Body of pancreas (tissue), 4 donors: ENCODE results near the gene ZDHHC16. TPM values are rescaled to one million over a fixed set of nuclear protein-coding genes. Genes with fewer than 3 reads are reported as not detected.
"Not testable (repeated sequence)": the region's sequence is repeated elsewhere in the genome, so short reads cannot be mapped to it uniquely, and the experiment has no call there.

Experiments used
- ATAC-seq: fragments of 150-250 bp; one replicate; pipeline ENCODE4 v1.9.1; 2016
- DNase-seq, 4 donors: peaks; one replicate each; pipeline ENCODE4 v3.0.0-alpha.2; 2019
- H3K27ac ChIP-seq, 4 donors: fragments of 200-600 bp; sonication (generic); 1 replicate in 3 of 4; 2 replicates in 1 of 4; pipeline versions ENCODE4 v1.5.1 to v1.6.1; 2016 to 2019; ENCODE audit warnings: mild to moderate bottlenecking in 1 of 4, mixed read lengths in 1 of 4, moderate library complexity in 1 of 4
- H3K27me3 ChIP-seq, 2 donors: fragments of 200-600 bp; sonication (generic); one replicate each; pipeline ENCODE4 v1.6.0; 2016; ENCODE audit warnings: mild to moderate bottlenecking in 1 of 2
- H3K36me3 ChIP-seq, 2 donors: fragments of 200-600 bp; sonication (generic); replicated peaks in 1 of 2; 2 replicates each; pipeline ENCODE4 v1.5.1; 2016; ENCODE audit warnings: low read depth in 2 of 2; ENCODE audit not compliant: insufficient read depth in 1 of 2
- H3K4me1 ChIP-seq: fragments of 200-600 bp; sonication (generic); one replicate; pipeline ENCODE4 v1.6.0; 2016
- H3K4me3 ChIP-seq, 2 donors: fragments of 200-600 bp; sonication (generic); 1 replicate in 1 of 2; 2 replicates in 1 of 2; pipeline ENCODE4 v1.5.1; 2016 to 2019
- H3K9me3 ChIP-seq, 3 donors: fragments of 200-600 bp; sonication (generic); 1 replicate in 2 of 3; 2 replicates in 1 of 3; pipeline ENCODE4 v1.5.1; 2016
- POLR2A ChIP-seq, 3 donors: fragments of 450-650 bp; IDR thresholded peaks; one replicate each; pipeline ENCODE4 v1.6.1; 2016; ENCODE audit warnings: antibody characterized with exemption in 3 of 3, mild to moderate bottlenecking in 2 of 3
- WGBS, 2 donors: methylation state at CpG; one replicate each; pipeline ENCODE4 v1.1.5; 2017; 5-methylcytosine and 5-hydroxymethylcytosine counted together
- intact Hi-C: fragments of 100-400 bp; cut with DNase I; formaldehyde crosslinking; loops from one replicate; pipeline ENCODE4 v1.15.1; 2023
- total RNA-seq, 2 donors: library from RNA; depleted of rRNA; stranded (reverse); fragments of >200 nt; gene quantifications; one replicate each; pipeline ENCODE4 v1.1.0, GENCODE V29; 2016
- TF ChIP-seq, protein P1 (sequence below), 7 experiments: fragments of 450-650 bp in 4 of 7; fragments of 200-600 bp in 3 of 7; sonication (generic) in 3 of 7; IDR thresholded peaks; one replicate each; pipeline ENCODE4 v1.5.1; 2016 to 2019; ENCODE audit warnings: antibody characterized with exemption in 7 of 7

Gene ZDHHC16
- total RNA-seq, 2 donors from 2014 or later = 17.5 to 18.2 TPM

DNA sequence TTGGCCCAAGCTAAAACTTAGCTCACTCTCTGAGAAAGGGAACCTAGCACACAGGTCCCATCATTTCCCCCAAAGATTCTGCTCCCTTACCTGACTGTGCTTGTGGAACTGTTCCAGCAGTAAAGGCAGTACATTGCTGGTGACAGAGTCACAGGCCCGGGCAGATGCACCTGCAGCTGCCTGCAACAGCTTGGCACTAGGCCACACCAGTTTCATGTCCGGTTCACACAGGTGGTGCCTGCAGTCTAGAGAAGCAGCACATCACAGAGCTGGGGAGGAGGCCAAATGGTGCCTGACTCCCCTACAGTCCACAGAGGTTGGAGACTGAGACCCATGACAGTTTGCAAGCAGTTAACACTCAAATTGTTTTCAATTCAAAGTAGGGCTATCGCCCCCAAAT lies 22.2 kb downstream of the ZDHHC16 start:
- intact Hi-C loops = loop anchor here (5.0 kb wide), 1 partner anchor 84 kb away; no protein-coding TSS in a partner anchor
- Histone ChIP-seq H3K4me1 (peaks cover 8% of the 10 kb centered on the region), H3K9me3 (no peaks in the 10 kb centered on the region), H3K4me3 (no peak overlapping the region), H3K36me3 (peaks cover 8 to 37% of the 10 kb centered on the region in 2 donors), H3K27me3 (no peaks in the 10 kb centered on the region), H3K27ac (no peak overlapping the region)
- TF ChIP-seq, protein P1, sequence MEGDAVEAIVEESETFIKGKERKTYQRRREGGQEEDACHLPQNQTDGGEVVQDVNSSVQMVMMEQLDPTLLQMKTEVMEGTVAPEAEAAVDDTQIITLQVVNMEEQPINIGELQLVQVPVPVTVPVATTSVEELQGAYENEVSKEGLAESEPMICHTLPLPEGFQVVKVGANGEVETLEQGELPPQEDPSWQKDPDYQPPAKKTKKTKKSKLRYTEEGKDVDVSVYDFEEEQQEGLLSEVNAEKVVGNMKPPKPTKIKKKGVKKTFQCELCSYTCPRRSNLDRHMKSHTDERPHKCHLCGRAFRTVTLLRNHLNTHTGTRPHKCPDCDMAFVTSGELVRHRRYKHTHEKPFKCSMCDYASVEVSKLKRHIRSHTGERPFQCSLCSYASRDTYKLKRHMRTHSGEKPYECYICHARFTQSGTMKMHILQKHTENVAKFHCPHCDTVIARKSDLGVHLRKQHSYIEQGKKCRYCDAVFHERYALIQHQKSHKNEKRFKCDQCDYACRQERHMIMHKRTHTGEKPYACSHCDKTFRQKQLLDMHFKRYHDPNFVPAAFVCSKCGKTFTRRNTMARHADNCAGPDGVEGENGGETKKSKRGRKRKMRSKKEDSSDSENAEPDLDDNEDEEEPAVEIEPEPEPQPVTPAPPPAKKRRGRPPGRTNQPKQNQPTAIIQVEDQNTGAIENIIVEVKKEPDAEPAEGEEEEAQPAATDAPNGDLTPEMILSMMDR (IDR thresholded peaks at IDR 0.05) = no peak
- TF ChIP-seq POLR2A (IDR thresholded peaks at IDR 0.05) = no peak
- ATAC-seq = no peak
- no peak for DNase-seq
- WGBS, 2 donors = 81 to 100% methylated on average over 1 to 3 of the region's 3 CpGs

GRCh38 chr10:97468781-97469180 lies 22.8 kb downstream of the ZDHHC16 start:
- H3K36me3 ChIP-seq = peaks cover 14 to 38% of the 10 kb centered on the region in 2 donors
- not testable (repeated sequence) for H3K27ac ChIP-seq, H3K4me1 ChIP-seq, DNase-seq, H3K9me3 ChIP-seq, H3K4me3 ChIP-seq, H3K27me3 ChIP-seq, ATAC-seq
- WGBS, 2 donors = 95 to 100% methylated on average over 3 to 12 of the region's 12 CpGs
- intact Hi-C loops = loop anchor here (5.0 kb wide), 1 partner anchor 84 kb away; no protein-coding TSS in a partner anchor

- intact Hi-C loops = no loop called here
- no peaks in the 10 kb centered on the region for H3K4me1 ChIP-seq
- H3K27me3 ChIP-seq = no peaks in the 10 kb centered on the region
- no peak for TF ChIP-seq POLR2A (IDR thresholded peaks at IDR 0.05)
- TF ChIP-seq, protein P1 (IDR thresholded peaks at IDR 0.05) = no peak
- peaks cover 7 to 22% of the 10 kb centered on the region in 2 donors for H3K36me3 ChIP-seq
- 92 to 97% methylated on average over 4 of the region's 4 CpGs for WGBS, 2 donors
- DNase-seq (no peak), ATAC-seq (no peak)
- no peaks in the 10 kb centered on the region for H3K9me3 ChIP-seq
- H3K27ac ChIP-seq = no peak overlapping the region
- no peak overlapping the region for H3K4me3 ChIP-seq
These were observed 28.9 kb downstream of the ZDHHC16 start for GRCh38 chr10:97474918-97475317.

DNA sequence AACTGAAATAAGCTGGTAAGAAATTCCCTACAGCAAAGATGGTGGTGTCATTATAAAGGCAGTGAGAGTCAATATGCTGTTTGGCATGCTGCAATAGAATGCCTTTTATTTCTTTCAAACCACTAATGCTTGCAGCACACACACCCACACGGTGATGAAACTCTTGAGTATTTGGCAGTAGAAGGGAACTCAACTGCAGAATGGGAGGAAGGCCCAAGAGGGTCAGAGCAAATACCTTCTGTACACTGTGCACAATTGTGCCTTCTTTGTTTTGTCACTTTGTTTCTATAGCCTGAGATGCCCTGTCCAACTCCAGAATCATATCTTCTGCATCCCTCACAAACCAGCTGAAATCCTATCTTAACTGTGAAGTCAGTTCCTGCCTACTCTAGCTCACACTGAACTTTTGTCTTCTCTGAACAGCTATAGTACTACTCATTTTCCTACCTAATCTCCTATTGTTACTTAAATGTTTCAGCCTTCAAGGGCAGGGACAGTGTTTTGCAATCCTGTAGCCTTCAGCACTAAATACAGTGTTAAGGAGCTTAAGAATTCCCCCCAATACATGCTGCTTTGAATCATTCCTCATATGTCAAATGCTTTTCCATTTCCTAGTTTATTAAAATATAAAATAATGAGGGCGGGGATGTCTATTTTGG lies 30.1 kb downstream of the ZDHHC16 start:
- DNase-seq (no peak), ATAC-seq (no peak)
- TF ChIP-seq, protein P1 (IDR thresholded peaks at IDR 0.05) = no peak
- no peak for TF ChIP-seq POLR2A (IDR thresholded peaks at IDR 0.05)
- WGBS, 2 donors = 76 to 86% methylated on average over 2 of the region's 2 CpGs
- Histone ChIP-seq H3K36me3 (peaks cover 7 to 19% of the 10 kb centered on the region in 2 donors), H3K9me3 (no peaks in the 10 kb centered on the region), H3K4me1 (no peaks in the 10 kb centered on the region), H3K27me3 (no peaks in the 10 kb centered on the region), H3K27ac (no peak overlapping the region), H3K4me3 (no peak overlapping the region)
- intact Hi-C loops = no loop called here

GRCh38 chr10:97479410-97479809 lies 33.4 kb downstream of the ZDHHC16 start:
- H3K9me3 ChIP-seq, H3K27me3 ChIP-seq, intact Hi-C loops, H3K27ac ChIP-seq, H3K4me3 ChIP-seq, DNase-seq, ATAC-seq, H3K4me1 ChIP-seq: not testable (repeated sequence)
- peaks cover 0 to 16% of the 10 kb centered on the region in 2 donors for H3K36me3 ChIP-seq
- 81 to 91% methylated on average over 4 of the region's 4 CpGs for WGBS, 2 donors

DNA sequence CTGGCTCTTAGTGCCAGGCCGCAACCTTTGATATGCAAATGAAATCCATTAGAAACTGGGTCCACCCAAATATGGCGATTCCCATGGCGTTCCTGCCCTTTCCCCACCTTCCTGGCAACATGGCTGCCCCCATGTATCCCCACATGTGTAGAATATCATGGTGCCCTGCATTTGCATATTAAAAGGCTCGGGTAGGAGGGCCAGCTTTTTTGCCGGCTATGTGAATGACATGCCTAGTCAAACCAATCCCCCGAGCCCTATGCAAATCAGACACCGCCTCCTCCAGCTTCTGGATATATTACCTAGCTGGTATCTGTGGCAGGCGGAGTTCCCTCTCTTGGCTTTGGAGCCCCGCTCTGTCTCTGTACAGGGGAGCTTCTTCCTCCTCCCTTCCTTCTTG lies 34.0 kb downstream of the ZDHHC16 start:
- DNase-seq (no peak), ATAC-seq (no peak)
- H3K27ac ChIP-seq = no peak overlapping the region
- TF ChIP-seq, protein P1 (IDR thresholded peaks at IDR 0.05) = no peak
- no peak for TF ChIP-seq POLR2A (IDR thresholded peaks at IDR 0.05)
- no peaks in the 10 kb centered on the region for H3K4me1 ChIP-seq
- intact Hi-C loops = no loop called here
- no peaks in the 10 kb centered on the region for H3K27me3 ChIP-seq
- no peaks in the 10 kb centered on the region for H3K9me3 ChIP-seq
- H3K36me3 ChIP-seq = peaks cover 0 to 16% of the 10 kb centered on the region in 2 donors
- no peak overlapping the region for H3K4me3 ChIP-seq
- 86 to 88% methylated on average over 9 of the region's 9 CpGs for WGBS, 2 donors
